Heart left ventricle (tissue), 13 donors: ENCODE data around the gene JUND.

Experiments
- CTCF ChIP-seq, 12 donors: fragments of 200-600 bp; sonication (generic) in 4 of 12; IDR thresholded peaks; one replicate each; pipeline versions ENCODE4 v1.5.0 to v1.8.0; 2018 to 2022; ENCODE audit warnings: antibody characterized with exemption in 12 of 12, mild to moderate bottlenecking in 5 of 12
- POLR2A ChIP-seq, 2 donors: fragments of 450-650 bp; IDR thresholded peaks; one replicate each; pipeline ENCODE4 v1.6.1; 2017; ENCODE audit warnings: antibody characterized with exemption in 2 of 2, mild to moderate bottlenecking in 2 of 2, moderate library complexity in 2 of 2
- donor health status: ischemic (EF 13 %, LVEDD 7.1; RV severe dilation, severe dysfunction).
- donor health status: DM: no; HTN: yes; CAD: no.
- donor health status: DM: no; HTN: no; CAD: no.
- donor health status: ischemic (EF 25% LVEDD 6.9; RV normal size, moderate dysfunction).
- donor health status: ischemic (EF 25% LVEDD 5.7; RV mildly dilated, moderate dysfunction).
- donor health status: ischemic (EF 35%, LVEDD 5.7; RV mildly dilated, moderate dysfunction).
- donor health status: nonischemic (EF 11% LVEDD 7.7; RV severe dilation, severe dysfunction).
- donor health status: DM: yes; HTN: yes; CAD: no.
- donor health status: PGD.
- donor health status: ischemic (EF 29% LVEDD 5.4; RV normal size, mild dysfunction).
- donor health status: nonischemic (EF 23%, LVEDD 6.1; RV moderate dilation, normal function).

GRCh38 chr19:18245297-18245696, 36.1 kb downstream of the JUND start:
- TF ChIP-seq CTCF (IDR thresholded peaks at IDR 0.05) (no peak), POLR2A (IDR thresholded peaks at IDR 0.05) (no peak)
